Measurements from ENCODE around the gene ASB1. TPM values are rescaled to one million over a fixed set of nuclear protein-coding genes. Genes with fewer than 3 reads are reported as not detected.
"Not testable (repeated sequence)": the region's sequence is repeated elsewhere in the genome, so short reads cannot be mapped to it uniquely, and the experiment has no call there.

ASB1 gene
- total RNA-seq, 8 experiments from 2014 or later: 12.1 to 50.2 (median 20.0) TPM

- in situ Hi-C loops (cut with MboI; ENCODE audit: low pct_unique_long_range_greater_than_20kb in 2 of 9, low sequenced_read_pairs in 9 of 9, unreplicated experiment in 9 of 9): no loop called here
- Histone ChIP-seq H3K27ac (no peak overlapping the region), H3K4me1 (replicated peaks in 1 of 2) (no peaks in the 10 kb centered on the region), H3K4me3 (no peak overlapping the region)
- peak in 2 of 8 experiments; percentile 56 to 69 for ATAC-seq (replicated peaks in 6 of 8)
- WGBS, 10 experiments: 33 to 100% (median 90%) methylated on average over 2 to 13 of the region's 13 CpGs
These were observed 7.5 kb downstream of the ASB1 start for GRCh38 chr2:238433941-238434845.

GRCh38 chr2:238434846-238435751, 8.4 kb downstream of the ASB1 start:
- no peak overlapping the region for H3K4me3 ChIP-seq
- no peaks in the 10 kb centered on the region for H3K4me1 ChIP-seq (replicated peaks in 1 of 2)
- 58 to 100% (median 94%) methylated on average over 2 to 10 of the region's 24 CpGs; no CpG with 5 or more reads in 3 of the 10 experiments for WGBS, 10 experiments
- in situ Hi-C loops (cut with MboI; ENCODE audit: low pct_unique_long_range_greater_than_20kb in 2 of 9, low sequenced_read_pairs in 9 of 9, unreplicated experiment in 9 of 9): no loop called here
- ATAC-seq (replicated peaks in 6 of 8): peak in 2 of 8 experiments; percentile 8 to 29
- no peak overlapping the region for H3K27ac ChIP-seq

DNA sequence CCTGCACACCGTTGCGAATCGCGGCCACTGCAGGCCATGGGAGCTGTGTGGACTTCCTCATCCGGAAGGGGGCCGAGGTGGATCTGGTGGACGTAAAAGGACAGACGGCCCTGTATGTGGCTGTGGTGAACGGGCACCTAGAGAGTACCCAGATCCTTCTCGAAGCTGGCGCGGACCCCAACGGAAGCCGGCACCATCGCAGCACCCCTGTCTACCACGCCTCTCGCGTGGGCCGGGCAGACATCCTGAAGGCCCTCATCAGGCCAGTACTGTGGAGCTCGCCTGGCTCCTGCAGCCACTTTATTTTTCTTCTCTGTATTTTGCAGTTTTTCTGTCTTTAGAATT, 9.0 kb downstream of the ASB1 start:
- in situ Hi-C loops (cut with MboI; ENCODE audit: low pct_unique_long_range_greater_than_20kb in 2 of 9, low sequenced_read_pairs in 9 of 9, unreplicated experiment in 9 of 9): no loop called here
- H3K4me1 ChIP-seq (replicated peaks in 1 of 2): no peaks in the 10 kb centered on the region
- 80 to 100% (median 93%) methylated on average over 1 to 8 of the region's 20 CpGs; no CpG with 5 or more reads in 1 of the 10 experiments for WGBS, 10 experiments
- no peak overlapping the region for H3K4me3 ChIP-seq
- no peak overlapping the region for H3K27ac ChIP-seq
- ATAC-seq (replicated peaks in 6 of 8): no peak

- in situ Hi-C loops (cut with MboI; ENCODE audit: low pct_unique_long_range_greater_than_20kb in 2 of 9, low sequenced_read_pairs in 9 of 9, unreplicated experiment in 9 of 9): no loop called here
- no peak overlapping the region for H3K4me3 ChIP-seq
- no peak overlapping the region for H3K27ac ChIP-seq
- peaks cover 6 to 7% of the 10 kb centered on the region in 2 donors for H3K4me1 ChIP-seq (replicated peaks in 1 of 2)
- ATAC-seq (replicated peaks in 6 of 8): peak in 7 of 8 experiments; percentile 22 to 79 (median 49)
- WGBS, 10 experiments: 2 to 93% (median 80%) methylated on average over 1 to 13 of the region's 24 CpGs; no CpG with 5 or more reads in 1 of the 10 experiments
These were observed 12.4 kb downstream of the ASB1 start for GRCh38 chr2:238438856-238439849.

- peak in 1 of 8 experiments; percentile 15 for ATAC-seq (replicated peaks in 6 of 8)
- Histone ChIP-seq H3K4me1 (replicated peaks in 1 of 2) (peaks cover 6 to 7% of the 10 kb centered on the region in 2 donors), H3K4me3 (no peak overlapping the region), H3K27ac (no peak overlapping the region)
- 60 to 100% (median 93%) methylated on average over 1 to 2 of the region's 2 CpGs; no CpG with 5 or more reads in 4 of the 10 experiments for WGBS, 10 experiments
- in situ Hi-C loops (cut with MboI; ENCODE audit: low pct_unique_long_range_greater_than_20kb in 2 of 9, low sequenced_read_pairs in 9 of 9, unreplicated experiment in 9 of 9): no loop called here
These were observed 13.2 kb downstream of the ASB1 start for GRCh38 chr2:238439917-238440316.

DNA sequence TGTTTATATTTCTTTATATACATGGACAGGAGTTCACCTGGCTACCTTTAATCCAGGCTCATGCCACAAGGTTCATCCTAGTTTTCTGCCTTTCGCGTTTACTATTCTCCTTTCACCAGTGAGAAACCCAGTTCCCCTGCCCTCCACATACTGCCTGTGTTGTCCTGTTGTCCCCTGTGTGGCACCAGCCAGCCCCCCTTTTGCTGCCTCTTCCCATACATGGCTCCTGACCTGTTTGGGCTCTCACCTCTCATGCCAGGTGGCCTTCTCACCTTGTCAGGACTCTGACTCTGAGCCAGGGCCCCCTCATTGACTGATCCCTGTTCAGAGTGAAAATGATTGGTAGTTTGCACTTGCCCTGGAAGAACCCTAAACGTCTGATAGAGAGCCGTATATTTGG, 13.6 kb downstream of the ASB1 start:
- Histone ChIP-seq H3K4me3 (no peak overlapping the region), H3K4me1 (replicated peaks in 1 of 2) (peaks cover 6 to 7% of the 10 kb centered on the region in 2 donors), H3K27ac (no peak overlapping the region)
- in situ Hi-C loops (cut with MboI; ENCODE audit: low pct_unique_long_range_greater_than_20kb in 2 of 9, low sequenced_read_pairs in 9 of 9, unreplicated experiment in 9 of 9): no loop called here
- ATAC-seq (replicated peaks in 6 of 8): no peak
- 71 to 100% (median 100%) methylated on average over 2 to 4 of the region's 4 CpGs; no CpG with 5 or more reads in 3 of the 10 experiments for WGBS, 10 experiments

- Histone ChIP-seq H3K4me1 (replicated peaks in 1 of 2) (peaks cover 6 to 7% of the 10 kb centered on the region in 2 donors), H3K4me3 (no peak overlapping the region), H3K27ac (no peak overlapping the region)
- 94 to 100% (median 98%) methylated on average over 3 to 8 of the region's 11 CpGs; no CpG with 5 or more reads in 5 of the 10 experiments for WGBS, 10 experiments
- in situ Hi-C loops (cut with MboI; ENCODE audit: low pct_unique_long_range_greater_than_20kb in 2 of 9, low sequenced_read_pairs in 9 of 9, unreplicated experiment in 9 of 9): no loop called here
- no peak for ATAC-seq (replicated peaks in 6 of 8)
These were observed 14.0 kb downstream of the ASB1 start for GRCh38 chr2:238440767-238441166.

- peak in 5 of 8 experiments; percentile 69 to 88 (median 77) for ATAC-seq (replicated peaks in 6 of 8)
- H3K4me1 ChIP-seq (replicated peaks in 1 of 2): peaks cover 6 to 7% of the 10 kb centered on the region in 2 donors
- in situ Hi-C loops (cut with MboI; ENCODE audit: low pct_unique_long_range_greater_than_20kb in 2 of 9, low sequenced_read_pairs in 9 of 9, unreplicated experiment in 9 of 9): no loop called here
- H3K27ac ChIP-seq: no peak overlapping the region
- H3K4me3 ChIP-seq: no peak overlapping the region
- 38 to 90% (median 55%) methylated on average over 1 to 17 of the region's 17 CpGs; no CpG with 5 or more reads in 1 of the 10 experiments for WGBS, 10 experiments
These were observed 14.8 kb downstream of the ASB1 start for GRCh38 chr2:238441262-238442114.

- H3K4me3 ChIP-seq; ATAC-seq (replicated peaks in 6 of 8); H3K27ac ChIP-seq; H3K4me1 ChIP-seq (replicated peaks in 1 of 2); in situ Hi-C loops (cut with MboI; ENCODE audit: low pct_unique_long_range_greater_than_20kb in 2 of 9, low sequenced_read_pairs in 9 of 9, unreplicated experiment in 9 of 9): not testable (repeated sequence)
- WGBS, 10 experiments: 60 to 88% (median 68%) methylated on average over 1 to 6 of the region's 6 CpGs
These were observed 15.5 kb downstream of the ASB1 start for GRCh38 chr2:238442257-238442656.

DNA sequence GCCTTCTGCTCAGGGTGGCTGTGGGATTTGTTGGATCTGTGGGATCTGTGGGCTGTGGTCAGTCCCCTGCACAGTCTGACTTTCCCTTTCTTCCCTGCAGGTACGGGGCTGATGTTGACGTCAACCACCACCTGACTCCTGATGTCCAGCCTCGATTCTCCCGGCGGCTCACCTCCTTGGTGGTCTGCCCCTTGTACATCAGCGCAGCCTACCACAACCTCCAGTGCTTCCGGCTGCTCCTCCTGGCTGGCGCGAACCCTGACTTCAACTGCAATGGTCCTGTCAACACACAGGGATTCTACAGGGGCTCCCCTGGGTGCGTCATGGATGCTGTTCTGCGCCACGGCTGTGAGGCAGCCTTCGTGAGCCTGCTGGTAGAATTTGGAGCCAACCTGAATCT, 17.5 kb downstream of the ASB1 start:
- H3K4me1 ChIP-seq (replicated peaks in 1 of 2): peaks cover 6 to 7% of the 10 kb centered on the region in 2 donors
- in situ Hi-C loops (cut with MboI; ENCODE audit: low pct_unique_long_range_greater_than_20kb in 2 of 9, low sequenced_read_pairs in 9 of 9, unreplicated experiment in 9 of 9): no loop called here
- WGBS, 10 experiments: 92 to 100% (median 100%) methylated on average over 3 to 13 of the region's 13 CpGs; no CpG with 5 or more reads in 5 of the 10 experiments
- no peak overlapping the region for H3K27ac ChIP-seq
- no peak for ATAC-seq (replicated peaks in 6 of 8)
- no peak overlapping the region for H3K4me3 ChIP-seq

DNA sequence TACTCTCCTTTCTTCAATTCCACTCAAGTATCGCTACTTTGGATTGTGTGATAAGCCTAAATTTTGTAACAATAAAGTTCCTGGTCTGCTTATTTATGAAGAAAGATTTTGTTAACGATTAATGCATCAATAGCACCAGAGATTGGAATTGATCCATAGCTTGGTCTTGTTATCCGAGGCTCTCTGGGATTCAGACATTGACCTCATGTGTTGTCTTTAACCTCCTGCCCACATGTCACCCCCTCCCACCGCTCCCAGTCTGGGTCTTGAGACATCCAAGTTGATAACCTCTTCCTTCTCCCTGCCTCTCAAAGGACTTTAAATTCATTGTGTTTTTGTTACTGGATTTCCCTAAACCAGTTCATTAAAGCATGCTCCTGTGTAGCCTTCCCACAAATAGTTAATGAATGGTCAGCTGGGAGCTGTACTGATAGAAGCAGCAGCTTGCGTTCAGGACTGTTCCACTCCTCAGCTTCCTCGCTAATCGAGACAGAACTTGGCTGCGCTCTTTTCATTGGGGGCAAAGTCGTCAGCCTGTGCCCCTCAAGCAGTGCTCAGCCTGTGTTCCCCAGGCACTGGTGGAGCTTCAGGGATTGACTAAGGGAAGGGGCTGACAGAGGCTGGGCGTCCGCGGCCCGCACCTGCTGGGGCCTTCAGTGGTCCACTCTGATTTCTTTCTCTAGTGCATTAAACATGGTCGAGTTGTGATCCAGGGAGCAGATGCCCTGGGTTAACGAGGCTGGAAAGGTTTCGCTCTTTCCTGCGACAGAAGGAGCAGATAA, 18.9 kb downstream of the ASB1 start:
- Histone ChIP-seq H3K4me3 (no peak overlapping the region), H3K4me1 (replicated peaks in 1 of 2) (peaks cover 6 to 7% of the 10 kb centered on the region in 2 donors), H3K27ac (no peak overlapping the region)
- no peak for ATAC-seq (replicated peaks in 6 of 8)
- in situ Hi-C loops (cut with MboI; ENCODE audit: low pct_unique_long_range_greater_than_20kb in 2 of 9, low sequenced_read_pairs in 9 of 9, unreplicated experiment in 9 of 9): no loop called here
- 86 to 100% (median 93%) methylated on average over 1 to 11 of the region's 17 CpGs for WGBS, 10 experiments

Data from motor neuron (in vitro differentiated cells).